ENCODE results near the gene TLL2.
A peak's percentile ranks its signal among the peaks of the same experiment; 100 is the strongest.

The TLL2 gene

GRCh38 chr10:96390460-96390864 lies 123.3 kb downstream of the TLL2 start:
- Mint-ChIP-seq H3K27ac (no peak overlapping the region), H3K4me3 (no peak overlapping the region), H3K36me3 (no peaks in the 10 kb centered on the region), H3K27me3 (peaks cover 13% of the 10 kb centered on the region), H3K9me3 (no peaks in the 10 kb centered on the region), H3K4me1 (no peaks in the 10 kb centered on the region)
- DNase-seq (ENCODE audit: low spot score in 2 of 2) (no peak), ATAC-seq (ENCODE audit: low read depth) (no peak)

- H3K9me3 Mint-ChIP-seq, result no peaks in the 10 kb centered on the region
- no peaks in the 10 kb centered on the region for H3K4me1 Mint-ChIP-seq
- no peaks in the 10 kb centered on the region for H3K36me3 Mint-ChIP-seq
- DNase-seq (ENCODE audit: low spot score in 2 of 2), result no peak
- ATAC-seq (ENCODE audit: low read depth), result no peak
- H3K27me3 Mint-ChIP-seq, result peaks cover 13% of the 10 kb centered on the region
- H3K4me3 Mint-ChIP-seq, result no peak overlapping the region
- H3K27ac Mint-ChIP-seq, result no peak overlapping the region
Measured at GRCh38 chr10:96389785-96390184, 123.9 kb downstream of the TLL2 start.

GRCh38 chr10:96387601-96388000 lies 126.1 kb downstream of the TLL2 start:
- no peak overlapping the region for H3K27ac Mint-ChIP-seq
- no peak overlapping the region for H3K4me3 Mint-ChIP-seq
- H3K36me3 Mint-ChIP-seq, result peaks cover 2% of the 10 kb centered on the region
- ATAC-seq (ENCODE audit: low read depth) (no peak), DNase-seq (ENCODE audit: low spot score in 2 of 2) (no peak)
- no peaks in the 10 kb centered on the region for H3K9me3 Mint-ChIP-seq
- no peaks in the 10 kb centered on the region for H3K4me1 Mint-ChIP-seq
- peaks cover 17% of the 10 kb centered on the region for H3K27me3 Mint-ChIP-seq

- Mint-ChIP-seq H3K27ac (no peak overlapping the region), H3K4me3 (no peak overlapping the region), H3K9me3 (no peaks in the 10 kb centered on the region), H3K36me3 (peaks cover 3% of the 10 kb centered on the region), H3K4me1 (no peaks in the 10 kb centered on the region), H3K27me3 (peaks cover 18% of the 10 kb centered on the region)
- ATAC-seq (ENCODE audit: low read depth) (no peak), DNase-seq (ENCODE audit: low spot score in 2 of 2) (no peak)
Measured at GRCh38 chr10:96387161-96387560, 126.6 kb downstream of the TLL2 start.

- peaks cover 22% of the 10 kb centered on the region for H3K27me3 Mint-ChIP-seq
- no peak overlapping the region for H3K4me3 Mint-ChIP-seq
- no peak for DNase-seq (ENCODE audit: low spot score in 2 of 2)
- ATAC-seq (ENCODE audit: low read depth), result no peak
- H3K36me3 Mint-ChIP-seq, result peaks cover 3% of the 10 kb centered on the region
- H3K4me1 Mint-ChIP-seq, result no peaks in the 10 kb centered on the region
- H3K9me3 Mint-ChIP-seq, result no peaks in the 10 kb centered on the region
- no peak overlapping the region for H3K27ac Mint-ChIP-seq
Measured at GRCh38 chr10:96384506-96384905, 129.2 kb downstream of the TLL2 start.

- Mint-ChIP-seq H3K36me3 (peaks cover 3% of the 10 kb centered on the region), H3K27me3 (peaks cover 16% of the 10 kb centered on the region), H3K4me1 (no peaks in the 10 kb centered on the region), H3K9me3 (no peaks in the 10 kb centered on the region), H3K4me3 (no peak overlapping the region), H3K27ac (no peak overlapping the region)
- no peak for ATAC-seq (ENCODE audit: low read depth)
- DNase-seq (ENCODE audit: low spot score in 2 of 2), result no peak
Measured at GRCh38 chr10:96380821-96381220, 132.9 kb downstream of the TLL2 start.

- ATAC-seq (ENCODE audit: low read depth) (no peak), DNase-seq (ENCODE audit: low spot score in 2 of 2) (no peak)
- Mint-ChIP-seq H3K27me3 (peaks cover 16% of the 10 kb centered on the region), H3K4me3 (no peak overlapping the region), H3K9me3 (no peaks in the 10 kb centered on the region), H3K36me3 (peaks cover 3% of the 10 kb centered on the region), H3K27ac (no peak overlapping the region), H3K4me1 (peaks cover 6% of the 10 kb centered on the region)
Measured at GRCh38 chr10:96379758-96380157, 134.0 kb downstream of the TLL2 start.

GRCh38 chr10:96378741-96379140 lies 135.0 kb downstream of the TLL2 start:
- H3K4me1 Mint-ChIP-seq, result peaks cover 10% of the 10 kb centered on the region
- H3K27me3 Mint-ChIP-seq, result peaks cover 17% of the 10 kb centered on the region
- no peak for ATAC-seq (ENCODE audit: low read depth)
- DNase-seq (ENCODE audit: low spot score in 2 of 2), result no peak
- H3K27ac Mint-ChIP-seq, result no peak overlapping the region
- H3K4me3 Mint-ChIP-seq, result no peak overlapping the region
- peaks cover 3% of the 10 kb centered on the region for H3K36me3 Mint-ChIP-seq
- no peaks in the 10 kb centered on the region for H3K9me3 Mint-ChIP-seq

- Mint-ChIP-seq H3K9me3 (no peaks in the 10 kb centered on the region), H3K4me1 (peaks cover 10% of the 10 kb centered on the region), H3K36me3 (peaks cover 3% of the 10 kb centered on the region), H3K4me3 (no peak overlapping the region), H3K27me3 (peaks cover 16% of the 10 kb centered on the region), H3K27ac (no peak overlapping the region)
- no peak for ATAC-seq (ENCODE audit: low read depth)
- no peak for DNase-seq (ENCODE audit: low spot score in 2 of 2)
Measured at GRCh38 chr10:96377816-96378294, 135.9 kb downstream of the TLL2 start.

GRCh38 chr10:96376483-96376882 lies 137.2 kb downstream of the TLL2 start:
- DNase-seq (ENCODE audit: low spot score in 2 of 2), result no peak
- H3K4me1 Mint-ChIP-seq, result peaks cover 10% of the 10 kb centered on the region
- no peak for ATAC-seq (ENCODE audit: low read depth)
- peaks cover 12% of the 10 kb centered on the region for H3K27me3 Mint-ChIP-seq
- no peak overlapping the region for H3K27ac Mint-ChIP-seq
- H3K9me3 Mint-ChIP-seq, result no peaks in the 10 kb centered on the region
- H3K36me3 Mint-ChIP-seq, result no peaks in the 10 kb centered on the region
- no peak overlapping the region for H3K4me3 Mint-ChIP-seq

- H3K27me3 Mint-ChIP-seq, result peaks cover 5% of the 10 kb centered on the region
- DNase-seq (ENCODE audit: low spot score in 2 of 2), result peak; percentile 71 to 79
- no peaks in the 10 kb centered on the region for H3K9me3 Mint-ChIP-seq
- H3K4me3 Mint-ChIP-seq, result peak overlapping the region; percentile 72
- H3K27ac Mint-ChIP-seq, result no peak overlapping the region
- peak; percentile 88 for ATAC-seq (ENCODE audit: low read depth)
- no peaks in the 10 kb centered on the region for H3K36me3 Mint-ChIP-seq
- H3K4me1 Mint-ChIP-seq, result peaks cover 10% of the 10 kb centered on the region
Measured at GRCh38 chr10:96374985-96375830, 138.5 kb downstream of the TLL2 start.

- H3K36me3 Mint-ChIP-seq, result no peaks in the 10 kb centered on the region
- peaks cover 10% of the 10 kb centered on the region for H3K4me1 Mint-ChIP-seq
- no peaks in the 10 kb centered on the region for H3K9me3 Mint-ChIP-seq
- peak overlapping the region; percentile 72 for H3K4me3 Mint-ChIP-seq
- DNase-seq (ENCODE audit: low spot score in 2 of 2) (no peak), ATAC-seq (ENCODE audit: low read depth) (no peak)
- H3K27ac Mint-ChIP-seq, result no peak overlapping the region
- H3K27me3 Mint-ChIP-seq, result peaks cover 5% of the 10 kb centered on the region
Measured at GRCh38 chr10:96374639-96374984, 139.1 kb downstream of the TLL2 start.

- Mint-ChIP-seq H3K9me3 (no peaks in the 10 kb centered on the region), H3K4me1 (peaks cover 10% of the 10 kb centered on the region), H3K27me3 (peaks cover 5% of the 10 kb centered on the region), H3K36me3 (no peaks in the 10 kb centered on the region), H3K27ac (no peak overlapping the region), H3K4me3 (peak overlapping the region; percentile 54)
- DNase-seq (ENCODE audit: low spot score in 2 of 2) (no peak), ATAC-seq (ENCODE audit: low read depth) (no peak)
Measured at GRCh38 chr10:96374004-96374403, 139.7 kb downstream of the TLL2 start.

- DNase-seq (ENCODE audit: low spot score in 2 of 2) (no peak), ATAC-seq (ENCODE audit: low read depth) (no peak)
- Mint-ChIP-seq H3K4me1 (peaks cover 10% of the 10 kb centered on the region), H3K27me3 (peaks cover 4% of the 10 kb centered on the region), H3K36me3 (no peaks in the 10 kb centered on the region), H3K4me3 (no peak overlapping the region), H3K9me3 (no peaks in the 10 kb centered on the region), H3K27ac (no peak overlapping the region)
Measured at GRCh38 chr10:96371356-96371755, 142.4 kb downstream of the TLL2 start.

Measured in memory B cell (primary cell).